DND-41 (cell line): ENCODE results near the gene PPIL1.

Experiments
- ATAC-seq: fragments of 200-7000 bp; cut with Tn5 transposase; 3 replicates; pipeline ENCODE4 v1.9.1; 2021; ENCODE audit warnings: low read depth; ENCODE audit not compliant: insufficient read depth
- DNase-seq: peaks from one replicate; pipeline ENCODE4 v3.0.0-alpha.2; 2020
- H2AFZ ChIP-seq: 2 replicates; pipeline ENCODE4 v1.6.0; 2012; ENCODE audit warnings: low read depth, low read length
- H3K27ac ChIP-seq: 2 replicates; pipeline ENCODE4 v1.5.1; 2012; ENCODE audit warnings: low read length, inconsistent platforms
- H3K27me3 ChIP-seq: fragments of 200-600 bp; sonication (generic); 2 replicates; pipeline ENCODE4 v1.6.0; 2012; ENCODE audit warnings: low read length, mild to moderate bottlenecking, inconsistent platforms; ENCODE audit not compliant: insufficient read depth, poor library complexity
- H3K36me3 ChIP-seq: 2 replicates; pipeline ENCODE4 v1.5.1; 2012; ENCODE audit warnings: low read length, inconsistent platforms; ENCODE audit not compliant: insufficient read depth
- H3K4me1 ChIP-seq: 2 replicates; pipeline ENCODE4 v1.5.1; 2012; ENCODE audit warnings: mild to moderate bottlenecking, low read length; ENCODE audit not compliant: insufficient read depth
- H3K4me2 ChIP-seq: 2 replicates; pipeline ENCODE4 v1.6.0; 2012; ENCODE audit warnings: mild to moderate bottlenecking, moderate library complexity, low read length, inconsistent platforms; ENCODE audit not compliant: insufficient read depth
- H3K4me3 ChIP-seq, 2 experiments: fragments of 200-600 bp in 1 of 2; shearing (Covaris generic) in 1 of 2; 2 replicates each; pipeline ENCODE4 v1.5.1; 2012 to 2016; ENCODE audit warnings: inconsistent platforms in 2 of 2, low read length in 2 of 2, mild to moderate bottlenecking in 2 of 2, low read depth in 1 of 2, moderate library complexity in 1 of 2
- H3K79me2 ChIP-seq: 2 replicates; pipeline ENCODE4 v1.6.0; 2012; ENCODE audit warnings: low read length, inconsistent platforms; ENCODE audit not compliant: insufficient read depth
- H3K9ac ChIP-seq: 2 replicates; pipeline ENCODE4 v1.6.0; 2012; ENCODE audit warnings: low read depth, mild to moderate bottlenecking, inconsistent platforms, low read length, moderate library complexity
- H3K9me3 ChIP-seq: 2 replicates; pipeline ENCODE4 v1.5.1; 2012; ENCODE audit warnings: low read length, moderate library complexity, mild to moderate bottlenecking, inconsistent platforms; ENCODE audit not compliant: insufficient read depth, severe bottlenecking
- H4K20me1 ChIP-seq: 2 replicates; pipeline ENCODE4 v1.6.0; 2012; ENCODE audit warnings: low read length; ENCODE audit not compliant: insufficient read depth
- CTCF ChIP-seq: IDR thresholded peaks from 2 replicates; pipeline ENCODE4 v1.5.1; 2012; ENCODE audit warnings: borderline replicate concordance, low read length, moderate library complexity, mild to moderate bottlenecking; ENCODE audit not compliant: poor library complexity, severe bottlenecking; ENCODE audit errors: extremely low read depth
- EZH2 ChIP-seq: IDR thresholded peaks from 3 replicates; pipeline ENCODE4 v1.6.1; 2012; ENCODE audit warnings: borderline replicate concordance, low read depth, mild to moderate bottlenecking, moderate library complexity, low read length, inconsistent platforms; ENCODE audit not compliant: severe bottlenecking

The PPIL1 gene

GRCh38 chr6:36873612-36874442 is 776 bp downstream of the PPIL1 start:
- ATAC-seq (0 out of 3 replicates have a peak, but pooled peaks have one; percentile 0), DNase-seq (no peak)
- Histone ChIP-seq H3K9ac (peak overlapping the region; percentile 84), H3K4me1 (peaks cover 58% of the 10 kb centered on the region), H2AFZ (peak overlapping the region; percentile 99), H3K9me3 (no peaks in the 10 kb centered on the region), H3K36me3 (peaks cover 39% of the 10 kb centered on the region), H4K20me1 (no peaks in the 10 kb centered on the region), H3K27ac (peak overlapping the region; percentile 100), H3K79me2 (peaks cover 56% of the 10 kb centered on the region), H3K4me3 (peak overlapping the region; percentile 71 to 82), H3K4me2 (peak overlapping the region; percentile 86), H3K27me3 (no peaks in the 10 kb centered on the region)
- TF ChIP-seq CTCF (no peak), EZH2 (no peak)

GRCh38 chr6:36873115-36873514 is 1.5 kb downstream of the PPIL1 start:
- H3K36me3 ChIP-seq: peaks cover 46% of the 10 kb centered on the region
- no peak for ATAC-seq
- H2AFZ ChIP-seq: no peak overlapping the region
- H4K20me1 ChIP-seq: no peaks in the 10 kb centered on the region
- H3K27me3 ChIP-seq: no peaks in the 10 kb centered on the region
- H3K27ac ChIP-seq: peak overlapping the region; percentile 100
- TF ChIP-seq EZH2: no peak
- TF ChIP-seq CTCF: no peak
- H3K4me3 ChIP-seq: peak overlapping the region; percentile 71 to 82; a peak in 2 of 4 replicates
- H3K9me3 ChIP-seq: no peaks in the 10 kb centered on the region
- DNase-seq: no peak
- H3K9ac ChIP-seq: peak overlapping the region; percentile 84
- H3K4me2 ChIP-seq: peak overlapping the region; percentile 86
- H3K79me2 ChIP-seq: peaks cover 63% of the 10 kb centered on the region
- peaks cover 63% of the 10 kb centered on the region for H3K4me1 ChIP-seq

- ATAC-seq: no peak
- DNase-seq: no peak
- no peaks in the 10 kb centered on the region for H3K27me3 ChIP-seq
- H3K9me3 ChIP-seq: no peaks in the 10 kb centered on the region
- H3K27ac ChIP-seq: 0 out of 2 replicates have a peak overlapping the region, but pooled peaks have one; percentile 18
- peaks cover 11% of the 10 kb centered on the region; the same call in 1 of the 2 replicates for H4K20me1 ChIP-seq
- no peak overlapping the region for H2AFZ ChIP-seq
- peaks cover 75% of the 10 kb centered on the region for H3K4me1 ChIP-seq
- H3K36me3 ChIP-seq: peaks cover 59% of the 10 kb centered on the region
- H3K79me2 ChIP-seq: peaks cover 77% of the 10 kb centered on the region
- no peak overlapping the region for H3K9ac ChIP-seq
- no peak for TF ChIP-seq CTCF
- TF ChIP-seq EZH2: no peak
- H3K4me2 ChIP-seq: peak overlapping the region; percentile 23; the same call in 1 of the 2 replicates
- no peak overlapping the region for H3K4me3 ChIP-seq
Observed at GRCh38 chr6:36871686-36872085, 2.9 kb downstream of the PPIL1 start.
